GM12878 (cell line): ENCODE results near the gene CFAP58. TPM values are rescaled to one million over a fixed set of nuclear protein-coding genes. Genes with fewer than 3 reads are reported as not detected.

Source experiments
- ATAC-seq: fragments of 200-7000 bp; cut with Tn5 transposase; 3 replicates; pipeline ENCODE4 v1.9.1; 2020; ENCODE audit warnings: mild to moderate bottlenecking, moderate library complexity
- Bru-seq: library from RNA; stranded (reverse); fragments of 400-500 nt; gene quantifications from one replicate; lab custom pipeline; 2021; lab: Mats Ljungman, UMichigan
- BruChase-seq, 2 experiments: library from RNA; stranded (reverse); fragments of 400-500 nt; gene quantifications; one replicate each; lab custom pipeline; 2021; lab: Mats Ljungman, UMichigan
- BruUV-seq: library from RNA; stranded (reverse); fragments of 400-500 nt; replicated peaks from 2 replicates; lab custom pipeline; 2021; lab: Mats Ljungman, UMichigan
- CTCF ChIA-PET: fragments of 300-600 bp; sonication (Branson Sonifier 250); formaldehyde crosslinking; extraction: SDS; loops from one replicate; lab custom pipeline; 2021; ENCODE audit warnings: inconsistent platforms; lab: Yijun Ruan, JAX
- POLR2A ChIA-PET: fragments of 350-600 bp; formaldehyde crosslinking; extraction: SDS; loops from one replicate; lab custom pipeline; 2021; ENCODE audit warnings: inconsistent platforms; lab: Charles Lee
- RAD21 ChIA-PET: fragments of 300-600 bp; sonication (Branson Sonifier 250); formaldehyde crosslinking; loops from one replicate; lab custom pipeline; 2023; ENCODE audit warnings: antibody characterized with exemption; ENCODE audit not compliant: unreplicated experiment; lab: Charles Lee
- SMC1A ChIA-PET: fragments of 300-600 bp; sonication (Branson Sonifier 250); formaldehyde crosslinking; loops from one replicate; lab custom pipeline; 2023; ENCODE audit not compliant: unreplicated experiment, uncharacterized antibody; lab: Charles Lee
- DNase-seq: peaks from one replicate; pipeline ENCODE4 v3.0.0-alpha.2; 2011; ENCODE audit warnings: low read depth, low spot score
- FAIRE-seq: peaks from 3 replicates; lab custom pipeline; 2011; peaks lifted over from hg19 to GRCh38; lab: Jason Lieb, UNC
- H2AFZ ChIP-seq: 2 replicates; pipeline ENCODE4 v1.6.0; 2011; ENCODE audit warnings: low read depth, low read length, control low read depth; ENCODE audit not compliant: control insufficient read depth
- H3K27ac ChIP-seq: 2 replicates; pipeline ENCODE4 v1.5.1; 2011; ENCODE audit warnings: control low read depth; ENCODE audit not compliant: control insufficient read depth, insufficient read depth
- H3K27me3 ChIP-seq, 2 experiments: replicated peaks in 1 of 2; 2 replicates each; pipeline versions ENCODE4 v1.6.0 to v1.6.1; 2011; ENCODE audit warnings: low read length in 1 of 2; ENCODE audit not compliant: control insufficient read depth in 2 of 2, insufficient read depth in 2 of 2
- H3K36me3 ChIP-seq, 2 experiments: 2 replicates each; pipeline ENCODE4 v1.5.1; 2011; ENCODE audit warnings: low read length in 1 of 2; ENCODE audit not compliant: control insufficient read depth in 2 of 2, insufficient read depth in 2 of 2
- H3K4me1 ChIP-seq: 2 replicates; pipeline ENCODE4 v1.6.1; 2011; ENCODE audit warnings: mild to moderate bottlenecking, low read length, moderate library complexity, mixed read lengths; ENCODE audit not compliant: control insufficient read depth, insufficient read depth
- H3K4me2 ChIP-seq: 2 replicates; pipeline ENCODE4 v1.6.0; 2011; ENCODE audit warnings: control low read depth; ENCODE audit not compliant: control insufficient read depth, insufficient read depth
- H3K4me3 ChIP-seq: fragments of 200-600 bp; sonication (generic); 2 replicates; pipeline ENCODE4 v1.5.1; 2016
- H3K79me2 ChIP-seq: 2 replicates; pipeline ENCODE4 v1.6.0; 2011; ENCODE audit warnings: low read length; ENCODE audit not compliant: control insufficient read depth, insufficient read depth
- H3K9ac ChIP-seq: 2 replicates; pipeline ENCODE4 v1.8.0; 2011; ENCODE audit warnings: low read length, control low read depth, mixed read lengths; ENCODE audit not compliant: control insufficient read depth, insufficient read depth
- H3K9me3 ChIP-seq: replicated peaks from 3 replicates; pipeline ENCODE4 v1.5.1; 2011; ENCODE audit warnings: mild to moderate bottlenecking, low read length; ENCODE audit not compliant: control insufficient read depth, insufficient read depth
- H4K20me1 ChIP-seq: 2 replicates; pipeline ENCODE4 v1.6.0; 2011; ENCODE audit not compliant: control insufficient read depth, insufficient read depth
- ATF7 ChIP-seq: fragments of 450-650 bp; IDR thresholded peaks from 2 replicates; pipeline ENCODE4 v1.6.1; 2016; ENCODE audit warnings: low read depth, mild to moderate bottlenecking
- BHLHE40 ChIP-seq, 2 experiments: fragments of 450-650 bp in 1 of 2; IDR thresholded peaks; 2 replicates each; pipeline ENCODE4 v1.6.1; 2011 to 2017; ENCODE audit warnings: low read depth in 2 of 2, borderline replicate concordance in 1 of 2, improper control_type of control experiment in 1 of 2, low read length in 1 of 2, mild to moderate bottlenecking in 1 of 2
- BMI1 ChIP-seq: fragments of 450-650 bp; IDR thresholded peaks from 2 replicates; pipeline ENCODE4 v1.6.1; 2016; ENCODE audit warnings: mild to moderate bottlenecking, moderate library complexity, borderline replicate concordance
- MEF2B ChIP-seq: fragments of 450-650 bp; IDR thresholded peaks from 2 replicates; pipeline ENCODE4 v1.6.1; 2018; ENCODE audit warnings: mild to moderate bottlenecking, moderate library complexity; ENCODE audit not compliant: partially characterized antibody, poor library complexity, severe bottlenecking
- MYC ChIP-seq: IDR thresholded peaks from 2 replicates; pipeline ENCODE4 v1.6.1; 2011; ENCODE audit warnings: mild to moderate bottlenecking, low read length, moderate library complexity, inconsistent platforms; ENCODE audit not compliant: insufficient read depth, insufficient replicate concordance, insufficient read length, severe bottlenecking
- RUNX3 ChIP-seq: IDR thresholded peaks from 2 replicates; pipeline ENCODE4 v1.6.1; 2012; ENCODE audit warnings: low read length, inconsistent platforms
- SIN3A ChIP-seq: IDR thresholded peaks from 2 replicates; pipeline ENCODE4 v1.6.1; 2012; ENCODE audit warnings: low read depth, low read length, improper control_type of control experiment
- WGBS: methylation state at CpG from one replicate; pipeline ENCODE4 v1.1.6; 2016; ENCODE audit warnings: low lambda C conversion rate; ENCODE audit not compliant: insufficient replicate concordance, insufficient coverage; ENCODE audit errors: missing lambda C conversion rate; 5-methylcytosine and 5-hydroxymethylcytosine counted together
- in situ Hi-C: fragments of 300-500 bp; cut with MboI; formaldehyde crosslinking; loops from 9 replicates; pipeline ENCODE4 v1.14.3; 2018; ENCODE audit warnings: mixed read lengths
- intact Hi-C: fragments of 100-400 bp; cut with micrococcal nuclease; formaldehyde crosslinking; loops from one replicate; pipeline ENCODE4 v1.14.2; 2022; ENCODE audit not compliant: unreplicated experiment
- long read RNA-seq, 2 experiments: library from polyadenylated mRNA; unstranded; transcript quantifications; one replicate each; pipeline ENCODE4 v2.0.0, GENCODE V29; 2019 to 2020
- polyA minus RNA-seq, 3 experiments: library from RNA; depleted of rRNA, polyadenylated mRNA; stranded (reverse); fragments of >200 nt; gene quantifications; 2 replicates each; pipeline ENCODE4 v1.2.3, GENCODE V29; 2011
- polyA plus RNA-seq, 11 experiments: library from polyadenylated mRNA; depleted of rRNA in 4 of 11; unstranded in 6 of 11; stranded (reverse) in 5 of 11; fragments of >200 nt; fragmentation: Nextera tagmentation in 4 of 11; fragmentation: Illumina TruSeq in 1 of 11; extraction: Ambion mirVana in 4 of 11; extraction: Trizol in 1 of 11; gene quantifications; 1 replicate in 1 of 11; 2 replicates in 10 of 11; pipeline versions ENCODE4 v1.2.1 to v1.2.3, GENCODE V29; 2011 to 2016; ENCODE audit warnings: inconsistent platforms in 2 of 11, missing spikeins in 2 of 11, low read depth in 1 of 11
- total RNA-seq, 4 experiments: library from RNA; depleted of rRNA in 3 of 4; stranded (reverse); fragments of >200 nt in 3 of 4; fragmentation: Illumina TruSeq in 1 of 4; extraction: Trizol in 1 of 4; gene quantifications; 2 replicates each; pipeline versions ENCODE4 v1.2.1 to v1.2.3, GENCODE V29; 2013 to 2021
- TF ChIP-seq, protein P1 (sequence below): fragments of 450-650 bp; conservative IDR thresholded peaks from 2 replicates; pipeline ENCODE4 v1.6.1; 2017; ENCODE audit warnings: mild to moderate bottlenecking, moderate library complexity
- TF ChIP-seq, protein P2 (sequence below), 3 experiments: IDR thresholded peaks in 2 of 3; conservative IDR thresholded peaks in 1 of 3; 2 replicates each; pipeline ENCODE4 v1.5.1; 2011; ENCODE audit warnings: low read depth in 3 of 3, low read length in 3 of 3, mild to moderate bottlenecking in 3 of 3, control low read depth in 2 of 3, moderate library complexity in 2 of 3, inconsistent platforms in 1 of 3, mixed read lengths in 1 of 3; ENCODE audit not compliant: control insufficient read depth in 2 of 3, insufficient read depth in 1 of 3; ENCODE audit errors: extremely low read depth in 1 of 3

CFAP58 gene, protein sequence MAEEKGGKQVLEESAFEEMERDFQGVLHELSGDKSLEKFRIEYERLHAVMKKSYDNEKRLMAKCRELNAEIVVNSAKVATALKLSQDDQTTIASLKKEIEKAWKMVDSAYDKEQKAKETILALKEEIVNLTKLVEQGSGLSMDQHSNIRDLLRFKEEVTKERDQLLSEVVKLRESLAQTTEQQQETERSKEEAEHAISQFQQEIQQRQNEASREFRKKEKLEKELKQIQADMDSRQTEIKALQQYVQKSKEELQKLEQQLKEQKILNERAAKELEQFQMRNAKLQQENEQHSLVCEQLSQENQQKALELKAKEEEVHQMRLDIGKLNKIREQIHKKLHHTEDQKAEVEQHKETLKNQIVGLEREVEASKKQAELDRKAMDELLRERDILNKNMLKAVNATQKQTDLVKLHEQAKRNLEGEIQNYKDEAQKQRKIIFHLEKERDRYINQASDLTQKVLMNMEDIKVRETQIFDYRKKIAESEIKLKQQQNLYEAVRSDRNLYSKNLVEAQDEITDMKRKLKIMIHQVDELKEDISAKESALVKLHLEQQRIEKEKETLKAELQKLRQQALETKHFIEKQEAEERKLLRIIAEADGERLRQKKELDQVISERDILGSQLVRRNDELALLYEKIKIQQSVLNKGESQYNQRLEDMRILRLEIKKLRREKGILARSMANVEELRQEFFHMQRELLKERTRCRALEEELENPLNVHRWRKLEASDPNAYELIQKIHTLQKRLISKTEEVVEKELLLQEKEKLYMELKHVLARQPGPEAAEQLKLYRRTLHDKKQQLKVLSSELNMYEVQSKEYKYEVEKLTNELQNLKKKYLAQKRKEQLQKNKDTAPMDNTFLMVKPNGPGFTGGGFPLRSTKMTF
- total RNA-seq (2013; cell fraction: nucleolus; rRNA removed) = 1.1 and 2.5 TPM in 2 replicates
- total RNA-seq (2014; rRNA removed) = 0.27 and 0.28 TPM in 2 replicates
- 0.22 and 0.37 TPM in 2 replicates for total RNA-seq (2014; rRNA removed; fragmentation: Illumina TruSeq; extraction: Trizol)
- 0.19 and 0.26 TPM in 2 replicates for total RNA-seq (2021)
- polyA plus RNA-seq (2011; ENCODE audit: low read depth) = 0.09 TPM
- polyA plus RNA-seq (2011; rRNA removed) = 0.19 and 0.39 TPM in 2 replicates
- polyA plus RNA-seq (2011; cell fraction: cytosol; rRNA removed) = 0.12 and 0.13 TPM in 2 replicates
- polyA plus RNA-seq (2011; cell fraction: nucleus; rRNA removed) = 0.19 and 0.48 TPM in 2 replicates
- polyA plus RNA-seq (2012) = 0.15 and 0.28 TPM in 2 replicates
- polyA plus RNA-seq (2014; fragmentation: Illumina TruSeq; extraction: Trizol) = 0.35 and 1.1 TPM in 2 replicates
- polyA plus RNA-seq (2014; fragmentation: Nextera tagmentation; extraction: Ambion mirVana) = under 1 TPM; 0.03 to 0.11 TPM
- 0.13 and 0.23 TPM in 2 replicates for polyA plus RNA-seq (2014; rRNA removed)
- under 1 TPM; 0.04 to 0.24 TPM for polyA plus RNA-seq (2016; fragmentation: Nextera tagmentation; extraction: Ambion mirVana)
- polyA minus RNA-seq (2011; rRNA and poly(A)+ RNA removed) = 0.10 and 0.15 TPM in 2 replicates
- polyA minus RNA-seq (2011; cell fraction: cytosol; rRNA and poly(A)+ RNA removed) = not detected in 2 replicates
- 0.12 TPM in 1 of 2 replicates, not detected in the other for polyA minus RNA-seq (2011; cell fraction: nucleus; rRNA and poly(A)+ RNA removed)
- Bru-seq, nascent RNA = percentile 19 among the genes with signal in this experiment
- BruChase-seq, experiment 1, labeled RNA remaining after a 6-hour chase = percentile 15 among the genes with signal in this experiment
- BruChase-seq, experiment 2, labeled RNA remaining after a 2-hour chase = percentile 16 among the genes with signal in this experiment
- long read RNA-seq, experiment 1, partial matches to known transcripts = 0 of 1 reads
- long read RNA-seq, experiment 1, other reads (novel, unspliced or antisense) = 1 of 1 reads
- long read RNA-seq, experiment 2, partial matches to known transcripts = 3 of 6 reads
- long read RNA-seq, experiment 2, other reads (novel, unspliced or antisense) = 3 of 6 reads

DNA sequence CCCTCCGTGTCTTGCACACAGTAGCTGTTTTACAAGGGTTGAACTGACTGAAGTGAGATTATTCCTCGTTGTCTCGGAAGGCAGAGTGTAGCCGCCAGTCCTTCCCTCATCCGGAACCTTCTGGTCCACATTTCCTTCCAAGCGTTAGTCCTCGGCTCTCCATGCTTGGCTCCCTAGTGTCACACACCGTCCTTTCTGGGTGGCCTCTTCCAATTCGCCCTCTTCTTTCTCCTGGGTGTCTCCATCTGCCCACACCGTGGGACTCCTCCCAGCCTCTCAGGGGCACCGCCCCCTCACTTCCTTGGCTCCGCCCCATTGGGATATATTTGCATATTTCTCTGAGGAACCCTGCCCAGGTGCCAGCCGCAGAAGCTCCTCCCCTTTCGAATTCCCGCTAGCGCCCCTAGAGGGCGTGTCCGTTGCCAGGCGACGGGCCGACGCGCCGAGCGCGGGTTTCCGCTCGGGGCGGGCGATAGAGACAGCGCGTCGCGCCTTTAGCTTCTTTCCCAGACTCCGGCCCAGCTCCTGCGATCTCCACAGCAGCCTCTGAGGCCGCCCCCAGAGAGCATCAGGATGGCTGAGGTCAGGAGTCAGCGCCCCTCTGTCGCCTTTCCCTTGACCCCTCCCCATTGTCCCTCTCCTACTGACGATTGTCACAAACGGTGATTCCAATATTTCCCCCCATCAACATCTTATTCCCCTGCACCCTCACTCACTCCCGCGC lies at the start of gene CFAP58:
CFAP58 (plus strand) TSS at position 509 of the 724 bp plus-strand sequence; CDS start at position 574, 65 bp downstream.
- ATAC-seq = peak; percentile 64
- FAIRE-seq = peak; percentile 44
- peak; percentile 57 for DNase-seq
- BruUV-seq = no TSS peak
- Histone ChIP-seq H3K27me3 (no peaks in the 10 kb centered on the region), H2AFZ (peak within 1 kb of the TSS; percentile 88), H4K20me1 (no peaks in the 10 kb centered on the region), H3K9me3 (no peaks in the 10 kb centered on the region; the same call in 2 of the 3 replicates), H3K9ac (no peak within 1 kb of the TSS), H3K4me3 (peak within 1 kb of the TSS; percentile 52), H3K4me2 (peak within 1 kb of the TSS; percentile 95), H3K79me2 (no peaks in the 10 kb centered on the region), H3K4me1 (peaks cover 43% of the 10 kb centered on the region), H3K27ac (no peak within 1 kb of the TSS), H3K36me3 (no peaks in the 10 kb centered on the region)
- in situ Hi-C loops = no loop called here
- ChIA-PET CTCF (interaction anchor here (0.6 to 12.8 kb wide), 12 partner anchors 12 to 193 kb away, joined by 3 to 419 read pairs (median 6); partner anchors contain the start of genes GSTO1, GSTO2 and ITPRIP), POLR2A (interaction anchor here (0.9 to 1.3 kb wide), 3 partner anchors 10 to 47 kb away, joined by 3 to 7 read pairs (median 3); partner anchors contain the start of gene ITPRIP), SMC1A (interaction anchor here (0.8 to 10.5 kb wide), 5 partner anchors 22 to 79 kb away, joined by 3 to 187 read pairs (median 3); no protein-coding TSS in a partner anchor), RAD21 (interaction anchor here (0.7 to 6.8 kb wide), 5 partner anchors 18 to 79 kb away, joined by 3 to 137 read pairs (median 4); no protein-coding TSS in a partner anchor)
- intact Hi-C loops = loop anchor here (5.0 kb wide), 1 partner anchor 231 kb away; the partner anchor contains the start of gene SFR1
- WGBS = 2% methylated on average over 43 of the region's 43 CpGs
- TF ChIP-seq MYC = no peak
- peak; percentile 79; the same call in 1 of the 2 replicates for TF ChIP-seq SIN3A
- TF ChIP-seq, protein P1, sequence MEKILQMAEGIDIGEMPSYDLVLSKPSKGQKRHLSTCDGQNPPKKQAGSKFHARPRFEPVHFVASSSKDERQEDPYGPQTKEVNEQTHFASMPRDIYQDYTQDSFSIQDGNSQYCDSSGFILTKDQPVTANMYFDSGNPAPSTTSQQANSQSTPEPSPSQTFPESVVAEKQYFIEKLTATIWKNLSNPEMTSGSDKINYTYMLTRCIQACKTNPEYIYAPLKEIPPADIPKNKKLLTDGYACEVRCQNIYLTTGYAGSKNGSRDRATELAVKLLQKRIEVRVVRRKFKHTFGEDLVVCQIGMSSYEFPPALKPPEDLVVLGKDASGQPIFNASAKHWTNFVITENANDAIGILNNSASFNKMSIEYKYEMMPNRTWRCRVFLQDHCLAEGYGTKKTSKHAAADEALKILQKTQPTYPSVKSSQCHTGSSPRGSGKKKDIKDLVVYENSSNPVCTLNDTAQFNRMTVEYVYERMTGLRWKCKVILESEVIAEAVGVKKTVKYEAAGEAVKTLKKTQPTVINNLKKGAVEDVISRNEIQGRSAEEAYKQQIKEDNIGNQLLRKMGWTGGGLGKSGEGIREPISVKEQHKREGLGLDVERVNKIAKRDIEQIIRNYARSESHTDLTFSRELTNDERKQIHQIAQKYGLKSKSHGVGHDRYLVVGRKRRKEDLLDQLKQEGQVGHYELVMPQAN = peak; percentile 51; the same call in 1 of the 2 replicates
- peak; percentile 95 for TF ChIP-seq BMI1
- peak; percentile 49 for TF ChIP-seq MEF2B
- TF ChIP-seq, protein P2, sequence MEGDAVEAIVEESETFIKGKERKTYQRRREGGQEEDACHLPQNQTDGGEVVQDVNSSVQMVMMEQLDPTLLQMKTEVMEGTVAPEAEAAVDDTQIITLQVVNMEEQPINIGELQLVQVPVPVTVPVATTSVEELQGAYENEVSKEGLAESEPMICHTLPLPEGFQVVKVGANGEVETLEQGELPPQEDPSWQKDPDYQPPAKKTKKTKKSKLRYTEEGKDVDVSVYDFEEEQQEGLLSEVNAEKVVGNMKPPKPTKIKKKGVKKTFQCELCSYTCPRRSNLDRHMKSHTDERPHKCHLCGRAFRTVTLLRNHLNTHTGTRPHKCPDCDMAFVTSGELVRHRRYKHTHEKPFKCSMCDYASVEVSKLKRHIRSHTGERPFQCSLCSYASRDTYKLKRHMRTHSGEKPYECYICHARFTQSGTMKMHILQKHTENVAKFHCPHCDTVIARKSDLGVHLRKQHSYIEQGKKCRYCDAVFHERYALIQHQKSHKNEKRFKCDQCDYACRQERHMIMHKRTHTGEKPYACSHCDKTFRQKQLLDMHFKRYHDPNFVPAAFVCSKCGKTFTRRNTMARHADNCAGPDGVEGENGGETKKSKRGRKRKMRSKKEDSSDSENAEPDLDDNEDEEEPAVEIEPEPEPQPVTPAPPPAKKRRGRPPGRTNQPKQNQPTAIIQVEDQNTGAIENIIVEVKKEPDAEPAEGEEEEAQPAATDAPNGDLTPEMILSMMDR (IDR thresholded peaks at IDR 0.05 in 2 of 3, conservative IDR thresholded peaks at IDR 0.05 in 1 of 3; ENCODE audit: control insufficient read depth in 2 of 3, extremely low read depth in 1 of 3, insufficient read depth in 1 of 3, low read depth in 3 of 3, low read length in 3 of 3) = peak; percentile 72 to 83 (median 77)
- no peak for TF ChIP-seq ATF7
- TF ChIP-seq BHLHE40 (IDR thresholded peaks at IDR 0.05; ENCODE audit: borderline replicate concordance in 1 of 2, low read depth in 2 of 2, low read length in 1 of 2) = peak in 1 of 2 experiments; percentile 28; a peak in 2 of 4 replicates
- TF ChIP-seq RUNX3 = peak; percentile 3; the same call in 1 of the 2 replicates
